SK-N-SH treated with all-trans-retinoic acid at 6 μM for 48 hours (cell line): Measurements from ENCODE around the gene RNF145.
A peak's percentile ranks its signal among the peaks of the same experiment; 100 is the strongest.

Experiments
- ATAC-seq: fragments of 200-7000 bp; cut with Tn5 transposase; 3 replicates; pipeline ENCODE4 v1.9.1; 2020; ENCODE audit warnings: mild to moderate bottlenecking, moderate library complexity
- ARNTL ChIP-seq: fragments of 450-650 bp; formaldehyde crosslinking; IDR thresholded peaks from 2 replicates; pipeline ENCODE4 v1.5.0; 2020; ENCODE audit warnings: low read depth, mild to moderate bottlenecking, moderate library complexity, borderline replicate concordance
- BACH2 ChIP-seq: fragments of 250-450 bp; sonication (Bioruptor Pico); IDR thresholded peaks from 2 replicates; pipeline ENCODE4 v1.9.0; 2021; ENCODE audit warnings: mild to moderate bottlenecking, borderline replicate concordance
- CSDC2 ChIP-seq: fragments of 250-450 bp; sonication (Bioruptor Pico); IDR thresholded peaks from 2 replicates; pipeline ENCODE4 v1.5.0; 2020; ENCODE audit warnings: mild to moderate bottlenecking, moderate library complexity
- ESRRG ChIP-seq: fragments of 250-450 bp; sonication (Bioruptor Pico); IDR thresholded peaks from 2 replicates; pipeline ENCODE4 v1.6.1; 2021; ENCODE audit warnings: mild to moderate bottlenecking
- GLIS3 ChIP-seq: fragments of 250-450 bp; sonication (Bioruptor Pico); IDR thresholded peaks from 2 replicates; pipeline ENCODE4 v1.5.0; 2020; ENCODE audit warnings: mild to moderate bottlenecking, moderate library complexity
- ISL1 ChIP-seq: fragments of 250-450 bp; sonication (Bioruptor Pico); IDR thresholded peaks from 2 replicates; pipeline ENCODE4 v2.1.2; 2022; ENCODE audit warnings: mild to moderate bottlenecking, moderate library complexity
- PPARA ChIP-seq: fragments of 250-450 bp; sonication (Bioruptor Pico); IDR thresholded peaks from 2 replicates; pipeline ENCODE4 v1.5.0; 2020; ENCODE audit warnings: mild to moderate bottlenecking, borderline replicate concordance
- SNAI2 ChIP-seq: fragments of 250-450 bp; sonication (Bioruptor Pico); IDR thresholded peaks from 2 replicates; pipeline ENCODE4 v1.5.0; 2020; ENCODE audit warnings: mild to moderate bottlenecking, moderate library complexity
- TCF4 ChIP-seq: fragments of 250-450 bp; sonication (Bioruptor Pico); IDR thresholded peaks from 2 replicates; pipeline ENCODE4 v1.8.0; 2021; ENCODE audit warnings: mild to moderate bottlenecking, moderate library complexity, borderline replicate concordance
- TOX ChIP-seq: fragments of 250-450 bp; sonication (Bioruptor Pico); IDR thresholded peaks from 2 replicates; pipeline ENCODE4 v1.8.0; 2021; ENCODE audit warnings: mild to moderate bottlenecking, moderate library complexity, borderline replicate concordance
- ZC3H10 ChIP-seq: fragments of 250-450 bp; sonication (Bioruptor Pico); IDR thresholded peaks from 2 replicates; pipeline ENCODE4 v1.5.1; 2021; ENCODE audit warnings: mild to moderate bottlenecking, moderate library complexity
- ZFP3 ChIP-seq: fragments of 250-450 bp; sonication (Bioruptor Pico); IDR thresholded peaks from 2 replicates; pipeline ENCODE4 v1.5.0; 2020; ENCODE audit warnings: mild to moderate bottlenecking, moderate library complexity
- ZFP30 ChIP-seq: fragments of 450-650 bp; formaldehyde crosslinking; IDR thresholded peaks from 2 replicates; pipeline ENCODE4 v1.5.0; 2022; ENCODE audit warnings: mild to moderate bottlenecking, moderate library complexity
- ZNF70 ChIP-seq: fragments of 450-650 bp; formaldehyde crosslinking; IDR thresholded peaks from 2 replicates; pipeline ENCODE4 v1.5.0; 2020; ENCODE audit warnings: mild to moderate bottlenecking, moderate library complexity
- ZNF8 ChIP-seq: fragments of 450-650 bp; formaldehyde crosslinking; IDR thresholded peaks from 2 replicates; pipeline ENCODE4 v1.5.0; 2020; ENCODE audit warnings: mild to moderate bottlenecking, moderate library complexity
- TF ChIP-seq, protein P1 (sequence below): fragments of 250-450 bp; sonication (Bioruptor Pico); IDR thresholded peaks from 2 replicates; pipeline ENCODE4 v1.8.0; 2020; ENCODE audit warnings: mild to moderate bottlenecking, moderate library complexity, borderline replicate concordance
- TF ChIP-seq, protein P2 (sequence below): fragments of 250-450 bp; sonication (Bioruptor Pico); IDR thresholded peaks from 2 replicates; pipeline ENCODE4 v1.5.1; 2020; ENCODE audit warnings: low read depth, mild to moderate bottlenecking, moderate library complexity
- TF ChIP-seq, protein P3 (sequence below): fragments of 250-450 bp; sonication (Bioruptor Pico); IDR thresholded peaks from 2 replicates; pipeline ENCODE4 v1.8.0; 2021; ENCODE audit warnings: low read depth, mild to moderate bottlenecking, moderate library complexity, borderline replicate concordance
- TF ChIP-seq, protein P4 (sequence below): fragments of 250-450 bp; sonication (Bioruptor Pico); IDR thresholded peaks from 2 replicates; pipeline ENCODE4 v1.5.0; 2020; ENCODE audit warnings: mild to moderate bottlenecking, moderate library complexity

RNF145 gene

DNA sequence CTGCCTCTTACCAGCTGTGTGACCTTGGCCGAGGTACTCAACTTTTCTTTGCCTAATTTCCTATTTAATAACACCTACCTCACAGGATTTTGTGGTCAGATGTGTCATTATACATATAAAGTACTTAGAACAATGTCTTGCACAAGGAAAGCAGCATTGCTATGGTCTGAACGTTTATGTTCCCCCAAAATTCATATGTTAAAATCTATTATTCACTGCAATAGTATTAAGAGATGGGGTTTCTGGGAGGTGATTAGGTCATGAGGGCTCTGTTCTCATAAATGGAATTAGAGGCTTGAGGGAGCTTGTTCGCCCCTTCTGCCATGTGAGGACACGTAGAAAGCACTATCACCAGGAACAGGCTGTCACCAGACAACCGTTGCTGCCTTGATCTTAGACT, 10.9 kb upstream of the RNF145 start:
- ATAC-seq = no peak
- TF ChIP-seq ZNF70 (CRISPR knock-in tag) (no peak), ZFP3 (CRISPR knock-in tag) (no peak), ZNF8 (CRISPR knock-in tag) (no peak), TOX (no peak), PPARA (no peak), GLIS3 (CRISPR knock-in tag) (no peak)
- TF ChIP-seq, protein P1, sequence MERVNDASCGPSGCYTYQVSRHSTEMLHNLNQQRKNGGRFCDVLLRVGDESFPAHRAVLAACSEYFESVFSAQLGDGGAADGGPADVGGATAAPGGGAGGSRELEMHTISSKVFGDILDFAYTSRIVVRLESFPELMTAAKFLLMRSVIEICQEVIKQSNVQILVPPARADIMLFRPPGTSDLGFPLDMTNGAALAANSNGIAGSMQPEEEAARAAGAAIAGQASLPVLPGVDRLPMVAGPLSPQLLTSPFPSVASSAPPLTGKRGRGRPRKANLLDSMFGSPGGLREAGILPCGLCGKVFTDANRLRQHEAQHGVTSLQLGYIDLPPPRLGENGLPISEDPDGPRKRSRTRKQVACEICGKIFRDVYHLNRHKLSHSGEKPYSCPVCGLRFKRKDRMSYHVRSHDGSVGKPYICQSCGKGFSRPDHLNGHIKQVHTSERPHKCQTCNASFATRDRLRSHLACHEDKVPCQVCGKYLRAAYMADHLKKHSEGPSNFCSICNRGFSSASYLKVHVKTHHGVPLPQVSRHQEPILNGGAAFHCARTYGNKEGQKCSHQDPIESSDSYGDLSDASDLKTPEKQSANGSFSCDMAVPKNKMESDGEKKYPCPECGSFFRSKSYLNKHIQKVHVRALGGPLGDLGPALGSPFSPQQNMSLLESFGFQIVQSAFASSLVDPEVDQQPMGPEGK (CRISPR knock-in tag) = no peak
- TF ChIP-seq, protein P2, sequence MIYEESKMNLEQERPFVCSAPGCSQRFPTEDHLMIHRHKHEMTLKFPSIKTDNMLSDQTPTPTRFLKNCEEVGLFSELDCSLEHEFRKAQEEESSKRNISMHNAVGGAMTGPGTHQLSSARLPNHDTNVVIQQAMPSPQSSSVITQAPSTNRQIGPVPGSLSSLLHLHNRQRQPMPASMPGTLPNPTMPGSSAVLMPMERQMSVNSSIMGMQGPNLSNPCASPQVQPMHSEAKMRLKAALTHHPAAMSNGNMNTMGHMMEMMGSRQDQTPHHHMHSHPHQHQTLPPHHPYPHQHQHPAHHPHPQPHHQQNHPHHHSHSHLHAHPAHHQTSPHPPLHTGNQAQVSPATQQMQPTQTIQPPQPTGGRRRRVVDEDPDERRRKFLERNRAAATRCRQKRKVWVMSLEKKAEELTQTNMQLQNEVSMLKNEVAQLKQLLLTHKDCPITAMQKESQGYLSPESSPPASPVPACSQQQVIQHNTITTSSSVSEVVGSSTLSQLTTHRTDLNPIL (CRISPR knock-in tag) = no peak

DNA sequence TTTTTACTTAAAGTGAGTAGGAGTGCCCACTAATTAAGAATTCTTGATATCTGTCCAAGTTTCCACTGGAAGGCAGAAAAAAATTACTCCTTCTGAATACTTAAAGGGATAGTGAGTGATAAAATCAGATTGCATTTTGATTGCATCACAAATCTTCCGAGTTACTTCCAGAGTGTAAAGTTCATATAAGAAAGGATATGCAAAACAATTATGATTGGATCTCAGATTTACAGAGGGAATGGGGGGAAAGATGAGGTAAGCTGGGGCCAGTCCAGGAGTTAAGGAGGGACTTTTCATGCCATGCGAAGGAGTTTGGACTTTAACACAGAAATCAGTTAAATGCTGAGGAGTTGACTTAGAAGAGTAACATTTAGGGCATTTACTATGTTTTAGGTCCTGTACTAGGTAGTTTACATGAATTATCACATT, 9.3 kb upstream of the RNF145 start:
- TF ChIP-seq TOX = no peak
- peak; percentile 25; the same call in 1 of the 2 replicates for TF ChIP-seq ISL1

DNA sequence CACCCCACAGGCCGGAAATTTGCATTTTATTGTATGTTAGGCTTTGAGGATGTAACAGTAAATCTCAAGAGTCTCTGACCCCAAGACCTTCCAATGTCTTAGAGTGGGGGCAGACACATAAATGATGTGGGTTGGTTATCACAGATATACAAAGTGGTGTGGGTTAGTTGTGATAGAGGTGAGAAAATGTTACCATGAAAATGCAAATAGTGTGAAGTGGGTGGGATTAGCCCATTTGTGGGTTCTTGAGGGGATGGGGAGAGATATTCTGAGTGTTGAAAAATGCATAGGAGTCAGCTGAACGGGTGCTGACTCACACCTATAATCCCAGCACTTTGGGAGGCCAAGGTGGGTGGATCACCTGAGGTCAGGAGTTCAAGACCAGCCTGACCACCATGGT, 7.9 kb upstream of the RNF145 start:
- no peak for TF ChIP-seq TCF4 (CRISPR knock-in tag)
- TF ChIP-seq BACH2 (CRISPR knock-in tag) = no peak
- TF ChIP-seq, protein P1 (CRISPR knock-in tag) = no peak
- TF ChIP-seq SNAI2 (CRISPR knock-in tag) = no peak
- no peak for TF ChIP-seq ZFP30 (CRISPR knock-in tag)
- TF ChIP-seq, protein P2 (CRISPR knock-in tag) = no peak
- TF ChIP-seq PPARA = no peak
- TF ChIP-seq, protein P3, sequence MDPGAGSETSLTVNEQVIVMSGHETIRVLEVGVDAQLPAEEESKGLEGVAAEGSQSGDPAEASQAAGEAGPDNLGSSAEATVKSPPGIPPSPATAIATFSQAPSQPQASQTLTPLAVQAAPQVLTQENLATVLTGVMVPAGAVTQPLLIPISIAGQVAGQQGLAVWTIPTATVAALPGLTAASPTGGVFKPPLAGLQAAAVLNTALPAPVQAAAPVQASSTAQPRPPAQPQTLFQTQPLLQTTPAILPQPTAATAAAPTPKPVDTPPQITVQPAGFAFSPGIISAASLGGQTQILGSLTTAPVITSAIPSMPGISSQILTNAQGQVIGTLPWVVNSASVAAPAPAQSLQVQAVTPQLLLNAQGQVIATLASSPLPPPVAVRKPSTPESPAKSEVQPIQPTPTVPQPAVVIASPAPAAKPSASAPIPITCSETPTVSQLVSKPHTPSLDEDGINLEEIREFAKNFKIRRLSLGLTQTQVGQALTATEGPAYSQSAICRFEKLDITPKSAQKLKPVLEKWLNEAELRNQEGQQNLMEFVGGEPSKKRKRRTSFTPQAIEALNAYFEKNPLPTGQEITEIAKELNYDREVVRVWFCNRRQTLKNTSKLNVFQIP (CRISPR knock-in tag) = no peak
- no peak for TF ChIP-seq ZNF8 (CRISPR knock-in tag)
- no peak for TF ChIP-seq ESRRG (CRISPR knock-in tag)
- no peak for TF ChIP-seq ZNF70 (CRISPR knock-in tag)
- TF ChIP-seq ARNTL = no peak
- no peak for TF ChIP-seq CSDC2 (CRISPR knock-in tag)
- TF ChIP-seq ISL1 = no peak
- no peak for TF ChIP-seq ZC3H10 (CRISPR knock-in tag)
- TF ChIP-seq TOX = no peak
- TF ChIP-seq ZFP3 (CRISPR knock-in tag) = no peak
- no peak for TF ChIP-seq GLIS3 (CRISPR knock-in tag)
- TF ChIP-seq, all 23 proteins: peak for 0
- ATAC-seq = no peak

More for the DNA sequence above, 9.3 kb upstream of the RNF145 start:
- no peak for ATAC-seq

DNA sequence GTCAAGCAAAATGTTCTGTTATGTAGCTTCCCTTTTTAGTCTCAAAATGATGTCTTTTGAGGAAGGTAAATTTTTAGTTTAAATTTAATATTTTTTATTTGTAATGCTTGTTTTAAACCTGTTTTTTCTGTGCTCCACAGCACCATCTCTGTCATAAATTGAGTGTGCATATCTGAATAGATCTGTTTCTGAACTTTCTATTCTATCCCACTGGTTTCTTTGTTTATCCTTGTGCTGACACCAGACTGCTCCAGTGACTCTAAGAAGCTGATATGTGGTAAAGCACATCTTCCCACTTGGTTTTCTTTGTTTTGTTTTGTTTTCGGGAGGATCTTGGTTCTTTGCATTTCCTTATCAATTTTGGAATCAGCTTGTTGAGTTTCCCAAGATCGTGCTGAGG, 7.1 kb upstream of the RNF145 start:
- ATAC-seq = 0 out of 3 replicates have a peak, but pooled peaks have one; percentile 35
- TF ChIP-seq ZFP3 (CRISPR knock-in tag) = no peak
- no peak for TF ChIP-seq GLIS3 (CRISPR knock-in tag)
- no peak for TF ChIP-seq TOX
- TF ChIP-seq, protein P4, sequence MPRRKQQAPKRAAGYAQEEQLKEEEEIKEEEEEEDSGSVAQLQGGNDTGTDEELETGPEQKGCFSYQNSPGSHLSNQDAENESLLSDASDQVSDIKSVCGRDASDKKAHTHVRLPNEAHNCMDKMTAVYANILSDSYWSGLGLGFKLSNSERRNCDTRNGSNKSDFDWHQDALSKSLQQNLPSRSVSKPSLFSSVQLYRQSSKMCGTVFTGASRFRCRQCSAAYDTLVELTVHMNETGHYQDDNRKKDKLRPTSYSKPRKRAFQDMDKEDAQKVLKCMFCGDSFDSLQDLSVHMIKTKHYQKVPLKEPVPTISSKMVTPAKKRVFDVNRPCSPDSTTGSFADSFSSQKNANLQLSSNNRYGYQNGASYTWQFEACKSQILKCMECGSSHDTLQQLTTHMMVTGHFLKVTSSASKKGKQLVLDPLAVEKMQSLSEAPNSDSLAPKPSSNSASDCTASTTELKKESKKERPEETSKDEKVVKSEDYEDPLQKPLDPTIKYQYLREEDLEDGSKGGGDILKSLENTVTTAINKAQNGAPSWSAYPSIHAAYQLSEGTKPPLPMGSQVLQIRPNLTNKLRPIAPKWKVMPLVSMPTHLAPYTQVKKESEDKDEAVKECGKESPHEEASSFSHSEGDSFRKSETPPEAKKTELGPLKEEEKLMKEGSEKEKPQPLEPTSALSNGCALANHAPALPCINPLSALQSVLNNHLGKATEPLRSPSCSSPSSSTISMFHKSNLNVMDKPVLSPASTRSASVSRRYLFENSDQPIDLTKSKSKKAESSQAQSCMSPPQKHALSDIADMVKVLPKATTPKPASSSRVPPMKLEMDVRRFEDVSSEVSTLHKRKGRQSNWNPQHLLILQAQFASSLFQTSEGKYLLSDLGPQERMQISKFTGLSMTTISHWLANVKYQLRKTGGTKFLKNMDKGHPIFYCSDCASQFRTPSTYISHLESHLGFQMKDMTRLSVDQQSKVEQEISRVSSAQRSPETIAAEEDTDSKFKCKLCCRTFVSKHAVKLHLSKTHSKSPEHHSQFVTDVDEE (CRISPR knock-in tag) = no peak
- TF ChIP-seq ZC3H10 (CRISPR knock-in tag) = no peak
- TF ChIP-seq, protein P2 (CRISPR knock-in tag) = no peak
